Spleen (tissue), 7 donors: ENCODE measurements around the gene IFT43.

Source experiments
- POLR2A ChIP-seq, 3 donors: fragments of 450-650 bp; IDR thresholded peaks; one replicate each; pipeline ENCODE4 v1.5.1; 2017; ENCODE audit warnings: antibody characterized with exemption in 3 of 3, mild to moderate bottlenecking in 1 of 3
- TF ChIP-seq, protein P1 (sequence below), 11 experiments: fragments of 200-600 bp in 7 of 11; fragments of 450-650 bp in 4 of 11; sonication (generic) in 4 of 11; IDR thresholded peaks in 8 of 11; conservative IDR thresholded peaks in 3 of 11; 1 replicate in 7 of 11; 2 replicates in 4 of 11; pipeline versions ENCODE4 v1.4.0 to v1.8.0; 2016 to 2021; ENCODE audit warnings: antibody characterized with exemption in 11 of 11, inconsistent platforms in 4 of 11, mild to moderate bottlenecking in 1 of 11
- donor health status: DM: no; HTN: no; CAD: no; lungs with moderate emphysema.
- donor health status: DM: no; HTN: no; CAD: no.
- donor health status: DM: no; HTN: no; CAD: no.

DNA sequence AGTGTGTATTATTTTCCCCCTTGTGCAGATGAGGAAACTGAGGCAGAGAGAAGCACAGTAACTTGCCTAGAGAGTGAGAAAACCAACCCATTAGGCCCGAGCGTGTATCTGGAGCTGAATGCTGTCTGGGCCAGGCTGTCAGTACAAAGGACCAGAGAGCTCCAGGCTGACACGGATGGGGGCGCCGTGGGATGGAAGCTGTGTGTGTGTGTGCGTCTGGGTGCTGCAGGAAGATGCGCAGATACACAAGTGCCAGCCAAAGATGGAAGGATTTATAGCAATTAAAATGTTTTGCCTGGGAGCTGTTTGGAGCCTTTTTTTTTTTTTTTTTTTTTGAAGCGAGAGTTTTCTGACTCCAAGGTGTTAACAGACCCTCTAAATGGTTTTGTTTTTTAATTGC lies 112.5 kb downstream of the IFT43 start:
- TF ChIP-seq, protein P1, sequence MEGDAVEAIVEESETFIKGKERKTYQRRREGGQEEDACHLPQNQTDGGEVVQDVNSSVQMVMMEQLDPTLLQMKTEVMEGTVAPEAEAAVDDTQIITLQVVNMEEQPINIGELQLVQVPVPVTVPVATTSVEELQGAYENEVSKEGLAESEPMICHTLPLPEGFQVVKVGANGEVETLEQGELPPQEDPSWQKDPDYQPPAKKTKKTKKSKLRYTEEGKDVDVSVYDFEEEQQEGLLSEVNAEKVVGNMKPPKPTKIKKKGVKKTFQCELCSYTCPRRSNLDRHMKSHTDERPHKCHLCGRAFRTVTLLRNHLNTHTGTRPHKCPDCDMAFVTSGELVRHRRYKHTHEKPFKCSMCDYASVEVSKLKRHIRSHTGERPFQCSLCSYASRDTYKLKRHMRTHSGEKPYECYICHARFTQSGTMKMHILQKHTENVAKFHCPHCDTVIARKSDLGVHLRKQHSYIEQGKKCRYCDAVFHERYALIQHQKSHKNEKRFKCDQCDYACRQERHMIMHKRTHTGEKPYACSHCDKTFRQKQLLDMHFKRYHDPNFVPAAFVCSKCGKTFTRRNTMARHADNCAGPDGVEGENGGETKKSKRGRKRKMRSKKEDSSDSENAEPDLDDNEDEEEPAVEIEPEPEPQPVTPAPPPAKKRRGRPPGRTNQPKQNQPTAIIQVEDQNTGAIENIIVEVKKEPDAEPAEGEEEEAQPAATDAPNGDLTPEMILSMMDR (IDR thresholded peaks at IDR 0.05 in 8 of 11, conservative IDR thresholded peaks at IDR 0.05 in 3 of 11) = no peak
- no peak for TF ChIP-seq POLR2A (IDR thresholded peaks at IDR 0.05)
